SK-N-MC (cell line): ENCODE results near the gene STK4.

Source experiments
- EZH2 ChIP-seq: fragments of 200-600 bp; sonication (generic); IDR thresholded peaks from one replicate; pipeline ENCODE4 v1.6.1; 2017; ENCODE audit warnings: antibody characterized with exemption
- POLR2AphosphoS5 ChIP-seq: IDR thresholded peaks from 2 replicates; pipeline ENCODE4 v1.6.1; 2012; ENCODE audit warnings: mild to moderate bottlenecking, low read depth, low read length, borderline replicate concordance

GRCh38 chr20:45124365-45124764 is 158.1 kb downstream of the STK4 start, which contains the start of gene WFDC12:
- TF ChIP-seq EZH2: no peak
- no peak for TF ChIP-seq POLR2AphosphoS5
